ENCODE results near the gene C1orf74. TPM values are rescaled to one million over a fixed set of nuclear protein-coding genes. Genes with fewer than 3 reads are reported as not detected.
A peak's percentile ranks its signal among the peaks of the same experiment; 100 is the strongest.

C1orf74 gene
- polyA plus RNA-seq, 1 experiment = 1.3 TPM

GRCh38 chr1:209783386-209783785, 973 bp downstream of the C1orf74 start:
- Histone ChIP-seq H3K4me3 (ENCODE audit: low read depth, low read length) (peak overlapping the region; percentile 74), H3K36me3 (ENCODE audit: control insufficient read depth, insufficient read depth, low read length) (peaks cover 2% of the 10 kb centered on the region; the same call in 1 of the 2 replicates), H3K27me3 (ENCODE audit: control insufficient read depth, insufficient read depth, low read length) (no peaks in the 10 kb centered on the region)
- no peak for TF ChIP-seq CTCF (IDR thresholded peaks at IDR 0.05; ENCODE audit: insufficient read depth, low read depth, low read length)
- CTCF ChIA-PET = interaction anchor here (0.8 to 0.9 kb wide), 2 partner anchors 14 to 39 kb away, joined by 3 to 4 read pairs; no protein-coding TSS in a partner anchor
- POLR2A ChIA-PET = no interaction called here
- DNase-seq (ENCODE audit: low read depth) = no peak

DNA sequence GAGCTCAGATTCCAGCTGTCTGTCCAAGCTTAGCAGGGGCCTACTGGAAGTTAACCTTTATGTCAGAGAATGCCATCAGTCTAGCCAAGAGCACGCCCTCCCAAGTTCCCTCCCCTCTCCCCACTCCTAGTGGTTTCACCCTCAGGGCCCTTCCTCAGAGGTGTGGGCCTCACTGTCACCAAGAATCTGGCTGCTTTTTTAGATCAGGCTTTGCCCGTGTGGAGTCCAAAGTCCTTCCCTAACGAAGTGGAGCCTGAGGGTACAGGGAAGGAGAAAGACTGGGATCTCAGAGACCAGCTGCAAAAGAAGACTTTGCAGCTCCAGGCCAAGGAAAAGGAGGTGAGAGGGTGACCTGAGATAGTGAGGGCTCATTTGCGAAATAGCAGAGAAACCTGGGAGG, 4.1 kb downstream of the C1orf74 start:
- peaks cover 2% of the 10 kb centered on the region; the same call in 1 of the 2 replicates for H3K36me3 ChIP-seq (ENCODE audit: control insufficient read depth, insufficient read depth, low read length)
- H3K4me3 ChIP-seq (ENCODE audit: low read depth, low read length) = no peak overlapping the region
- TF ChIP-seq CTCF (IDR thresholded peaks at IDR 0.05; ENCODE audit: insufficient read depth, low read depth, low read length) = no peak
- DNase-seq (ENCODE audit: low read depth) = no peak
- CTCF ChIA-PET = no interaction called here
- POLR2A ChIA-PET = no interaction called here
- no peaks in the 10 kb centered on the region for H3K27me3 ChIP-seq (ENCODE audit: control insufficient read depth, insufficient read depth, low read length)

GRCh38 chr1:209778102-209778501, 6.3 kb downstream of the C1orf74 start:
- Histone ChIP-seq H3K27me3 (ENCODE audit: control insufficient read depth, insufficient read depth, low read length) (no peaks in the 10 kb centered on the region), H3K4me3 (ENCODE audit: low read depth, low read length) (no peak overlapping the region), H3K36me3 (ENCODE audit: control insufficient read depth, insufficient read depth, low read length) (peaks cover 2% of the 10 kb centered on the region; the same call in 1 of the 2 replicates)
- DNase-seq (ENCODE audit: low read depth) = no peak
- CTCF ChIA-PET = no interaction called here
- TF ChIP-seq CTCF (IDR thresholded peaks at IDR 0.05; ENCODE audit: insufficient read depth, low read depth, low read length) = no peak
- POLR2A ChIA-PET = no interaction called here

GRCh38 chr1:209777587-209777986, 6.8 kb downstream of the C1orf74 start:
- no peaks in the 10 kb centered on the region for H3K27me3 ChIP-seq (ENCODE audit: control insufficient read depth, insufficient read depth, low read length)
- ChIA-PET CTCF (no interaction called here), POLR2A (no interaction called here)
- DNase-seq (ENCODE audit: low read depth) = no peak
- H3K36me3 ChIP-seq (ENCODE audit: control insufficient read depth, insufficient read depth, low read length) = peaks cover 2% of the 10 kb centered on the region; the same call in 1 of the 2 replicates
- no peak overlapping the region for H3K4me3 ChIP-seq (ENCODE audit: low read depth, low read length)
- no peak for TF ChIP-seq CTCF (IDR thresholded peaks at IDR 0.05; ENCODE audit: insufficient read depth, low read depth, low read length)

GRCh38 chr1:209775678-209776077, 8.7 kb downstream of the C1orf74 start:
- H3K4me3 ChIP-seq (ENCODE audit: low read depth, low read length) = no peak overlapping the region
- TF ChIP-seq CTCF (IDR thresholded peaks at IDR 0.05; ENCODE audit: insufficient read depth, low read depth, low read length) = no peak
- no peaks in the 10 kb centered on the region for H3K27me3 ChIP-seq (ENCODE audit: control insufficient read depth, insufficient read depth, low read length)
- CTCF ChIA-PET = interaction anchor here (1.1 to 2.5 kb wide), 3 partner anchors 10 to 15 kb away, joined by 3 to 7 read pairs (median 4); no protein-coding TSS in a partner anchor
- POLR2A ChIA-PET = no interaction called here
- DNase-seq (ENCODE audit: low read depth) = no peak
- no peaks in the 10 kb centered on the region for H3K36me3 ChIP-seq (ENCODE audit: control insufficient read depth, insufficient read depth, low read length)
